Measurements from ENCODE around the gene HNRNPF.

Gene HNRNPF

DNA sequence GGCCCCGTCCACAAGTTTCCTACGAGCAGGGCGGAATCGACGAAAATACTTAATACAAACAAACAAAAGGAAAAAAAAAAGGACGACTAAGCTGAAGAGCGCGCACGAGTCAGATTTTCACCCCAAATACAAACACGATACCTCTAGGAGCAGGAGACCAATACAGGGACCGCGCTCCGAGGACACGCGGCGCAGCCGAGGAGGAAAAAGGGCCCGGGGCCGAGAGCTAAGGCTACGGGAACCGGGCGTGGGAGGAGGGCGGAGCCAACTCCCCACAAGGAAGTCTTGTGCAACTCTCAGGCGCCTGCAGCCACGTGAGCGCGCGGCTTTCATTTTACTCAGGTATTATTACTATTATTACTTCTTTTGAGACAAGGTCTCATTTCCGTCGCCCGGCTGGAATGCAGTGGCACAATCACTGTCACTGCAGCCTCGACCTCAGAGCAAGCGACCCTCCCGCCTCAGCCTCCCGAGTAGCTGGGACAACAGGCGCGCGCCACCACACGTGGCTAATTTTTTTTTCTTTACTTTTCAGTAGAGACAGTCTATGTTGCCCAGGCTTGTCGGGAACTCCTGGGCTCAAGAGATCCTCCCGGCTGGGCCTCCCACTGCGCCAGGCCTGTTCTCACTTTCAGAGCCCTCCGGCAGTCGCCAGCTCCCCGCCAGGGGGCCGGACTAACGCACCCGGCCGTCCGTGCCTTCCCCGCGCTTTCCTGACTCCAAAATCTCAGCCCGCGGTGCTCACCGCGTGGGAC is 1.2 kb downstream of the HNRNPF start (continued):
- TF ChIP-seq, protein P1, sequence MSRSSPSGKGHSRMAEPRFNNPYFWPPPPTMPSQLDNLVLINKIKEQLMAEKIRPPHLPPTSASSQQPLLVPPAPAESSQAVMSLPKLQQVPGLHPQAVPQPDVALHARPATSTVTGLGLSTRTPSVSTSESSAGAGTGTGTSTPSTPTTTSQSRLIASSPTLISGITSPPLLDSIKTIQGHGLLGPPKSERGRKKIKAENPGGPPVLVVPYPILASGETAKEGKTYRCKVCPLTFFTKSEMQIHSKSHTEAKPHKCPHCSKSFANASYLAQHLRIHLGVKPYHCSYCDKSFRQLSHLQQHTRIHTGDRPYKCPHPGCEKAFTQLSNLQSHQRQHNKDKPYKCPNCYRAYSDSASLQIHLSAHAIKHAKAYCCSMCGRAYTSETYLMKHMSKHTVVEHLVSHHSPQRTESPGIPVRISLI (tag by site-specific recombination; IDR thresholded peaks at IDR 0.05), result peak; percentile 92
- TF ChIP-seq ZNF558 (tag by site-specific recombination; IDR thresholded peaks at IDR 0.05) (no peak), SETDB1 (IDR thresholded peaks at IDR 0.05; ENCODE audit: insufficient read length, low read length) (peak; percentile 63), ZNF350 (tag by site-specific recombination; IDR thresholded peaks at IDR 0.05) (no peak), ZNF146 (tag by site-specific recombination; IDR thresholded peaks at IDR 0.05) (peak; percentile 37; the same call in 1 of the 2 replicates), ZNF132 (tag by site-specific recombination; IDR thresholded peaks at IDR 0.05; ENCODE audit: borderline replicate concordance) (no peak), ZNF660 (tag by site-specific recombination; IDR thresholded peaks at IDR 0.05) (peak; percentile 23; the same call in 1 of the 2 replicates), ZSCAN30 (tag by site-specific recombination; IDR thresholded peaks at IDR 0.05) (peak; percentile 22; the same call in 1 of the 2 replicates), GLIS2 (tag by site-specific recombination; IDR thresholded peaks at IDR 0.05) (no peak; the same call in 1 of the 2 replicates), ZNF664 (tag by site-specific recombination; IDR thresholded peaks at IDR 0.05) (peak; percentile 60; the same call in 1 of the 2 replicates), ZNF292 (tag by site-specific recombination; IDR thresholded peaks at IDR 0.05; ENCODE audit: borderline replicate concordance, low read depth) (no peak), OSR2 (tag by site-specific recombination; IDR thresholded peaks at IDR 0.05) (0 out of 2 replicates have a peak, but pooled peaks have one; percentile 24), ZBTB7A (tag by site-specific recombination; IDR thresholded peaks at IDR 0.05; ENCODE audit: low read depth) (peak; percentile 32; the same call in 1 of the 2 replicates), SP3 (tag by site-specific recombination; IDR thresholded peaks at IDR 0.05) (peak; percentile 67; the same call in 1 of the 2 replicates), ZNF600 (tag by site-specific recombination; IDR thresholded peaks at IDR 0.05) (0 out of 2 replicates have a peak, but pooled peaks have one; percentile 21), ZNF426 (tag by site-specific recombination; IDR thresholded peaks at IDR 0.05) (no peak), ZNF621 (tag by site-specific recombination; IDR thresholded peaks at IDR 0.05) (no peak), MZF1 (tag by site-specific recombination; IDR thresholded peaks at IDR 0.05; ENCODE audit: borderline replicate concordance) (no peak; the same call in 1 of the 2 replicates), BCL11B (tag by site-specific recombination; IDR thresholded peaks at IDR 0.05; ENCODE audit: low read depth) (peak; percentile 55), GFI1B (tag by site-specific recombination; IDR thresholded peaks at IDR 0.05) (no peak; the same call in 1 of the 2 replicates), TCF7L2 (IDR thresholded peaks at IDR 0.05; ENCODE audit: borderline replicate concordance, low read depth, low read length) (no peak)
- TF ChIP-seq, protein P2, sequence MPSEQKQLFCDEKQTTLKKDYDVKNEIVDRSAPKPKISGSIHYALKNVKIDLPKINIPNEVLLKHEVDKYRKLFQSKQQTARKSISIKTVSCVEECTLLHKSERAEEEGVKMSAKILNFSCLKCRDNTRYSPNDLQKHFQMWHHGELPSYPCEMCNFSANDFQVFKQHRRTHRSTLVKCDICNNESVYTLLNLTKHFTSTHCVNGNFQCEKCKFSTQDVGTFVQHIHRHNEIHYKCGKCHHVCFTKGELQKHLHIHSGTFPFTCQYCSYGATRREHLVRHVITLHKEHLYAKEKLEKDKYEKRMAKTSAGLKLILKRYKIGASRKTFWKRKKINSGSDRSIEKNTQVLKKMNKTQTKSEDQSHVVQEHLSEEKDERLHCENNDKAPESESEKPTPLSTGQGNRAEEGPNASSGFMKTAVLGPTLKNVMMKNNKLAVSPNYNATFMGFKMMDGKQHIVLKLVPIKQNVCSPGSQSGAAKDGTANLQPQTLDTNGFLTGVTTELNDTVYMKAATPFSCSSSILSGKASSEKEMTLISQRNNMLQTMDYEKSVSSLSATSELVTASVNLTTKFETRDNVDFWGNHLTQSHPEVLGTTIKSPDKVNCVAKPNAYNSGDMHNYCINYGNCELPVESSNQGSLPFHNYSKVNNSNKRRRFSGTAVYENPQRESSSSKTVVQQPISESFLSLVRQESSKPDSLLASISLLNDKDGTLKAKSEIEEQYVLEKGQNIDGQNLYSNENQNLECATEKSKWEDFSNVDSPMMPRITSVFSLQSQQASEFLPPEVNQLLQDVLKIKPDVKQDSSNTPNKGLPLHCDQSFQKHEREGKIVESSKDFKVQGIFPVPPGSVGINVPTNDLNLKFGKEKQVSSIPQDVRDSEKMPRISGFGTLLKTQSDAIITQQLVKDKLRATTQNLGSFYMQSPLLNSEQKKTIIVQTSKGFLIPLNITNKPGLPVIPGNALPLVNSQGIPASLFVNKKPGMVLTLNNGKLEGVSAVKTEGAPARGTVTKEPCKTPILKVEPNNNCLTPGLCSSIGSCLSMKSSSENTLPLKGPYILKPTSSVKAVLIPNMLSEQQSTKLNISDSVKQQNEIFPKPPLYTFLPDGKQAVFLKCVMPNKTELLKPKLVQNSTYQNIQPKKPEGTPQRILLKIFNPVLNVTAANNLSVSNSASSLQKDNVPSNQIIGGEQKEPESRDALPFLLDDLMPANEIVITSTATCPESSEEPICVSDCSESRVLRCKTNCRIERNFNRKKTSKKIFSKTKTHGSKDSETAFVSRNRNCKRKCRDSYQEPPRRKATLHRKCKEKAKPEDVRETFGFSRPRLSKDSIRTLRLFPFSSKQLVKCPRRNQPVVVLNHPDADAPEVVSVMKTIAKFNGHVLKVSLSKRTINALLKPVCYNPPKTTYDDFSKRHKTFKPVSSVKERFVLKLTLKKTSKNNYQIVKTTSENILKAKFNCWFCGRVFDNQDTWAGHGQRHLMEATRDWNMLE (tag by site-specific recombination; conservative IDR thresholded peaks at IDR 0.05; ENCODE audit: low read depth), result no peak
- TF ChIP-seq, protein P3, sequence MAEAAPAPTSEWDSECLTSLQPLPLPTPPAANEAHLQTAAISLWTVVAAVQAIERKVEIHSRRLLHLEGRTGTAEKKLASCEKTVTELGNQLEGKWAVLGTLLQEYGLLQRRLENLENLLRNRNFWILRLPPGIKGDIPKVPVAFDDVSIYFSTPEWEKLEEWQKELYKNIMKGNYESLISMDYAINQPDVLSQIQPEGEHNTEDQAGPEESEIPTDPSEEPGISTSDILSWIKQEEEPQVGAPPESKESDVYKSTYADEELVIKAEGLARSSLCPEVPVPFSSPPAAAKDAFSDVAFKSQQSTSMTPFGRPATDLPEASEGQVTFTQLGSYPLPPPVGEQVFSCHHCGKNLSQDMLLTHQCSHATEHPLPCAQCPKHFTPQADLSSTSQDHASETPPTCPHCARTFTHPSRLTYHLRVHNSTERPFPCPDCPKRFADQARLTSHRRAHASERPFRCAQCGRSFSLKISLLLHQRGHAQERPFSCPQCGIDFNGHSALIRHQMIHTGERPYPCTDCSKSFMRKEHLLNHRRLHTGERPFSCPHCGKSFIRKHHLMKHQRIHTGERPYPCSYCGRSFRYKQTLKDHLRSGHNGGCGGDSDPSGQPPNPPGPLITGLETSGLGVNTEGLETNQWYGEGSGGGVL (tag by site-specific recombination; IDR thresholded peaks at IDR 0.05), result no peak
- TF ChIP-seq, protein P4, sequence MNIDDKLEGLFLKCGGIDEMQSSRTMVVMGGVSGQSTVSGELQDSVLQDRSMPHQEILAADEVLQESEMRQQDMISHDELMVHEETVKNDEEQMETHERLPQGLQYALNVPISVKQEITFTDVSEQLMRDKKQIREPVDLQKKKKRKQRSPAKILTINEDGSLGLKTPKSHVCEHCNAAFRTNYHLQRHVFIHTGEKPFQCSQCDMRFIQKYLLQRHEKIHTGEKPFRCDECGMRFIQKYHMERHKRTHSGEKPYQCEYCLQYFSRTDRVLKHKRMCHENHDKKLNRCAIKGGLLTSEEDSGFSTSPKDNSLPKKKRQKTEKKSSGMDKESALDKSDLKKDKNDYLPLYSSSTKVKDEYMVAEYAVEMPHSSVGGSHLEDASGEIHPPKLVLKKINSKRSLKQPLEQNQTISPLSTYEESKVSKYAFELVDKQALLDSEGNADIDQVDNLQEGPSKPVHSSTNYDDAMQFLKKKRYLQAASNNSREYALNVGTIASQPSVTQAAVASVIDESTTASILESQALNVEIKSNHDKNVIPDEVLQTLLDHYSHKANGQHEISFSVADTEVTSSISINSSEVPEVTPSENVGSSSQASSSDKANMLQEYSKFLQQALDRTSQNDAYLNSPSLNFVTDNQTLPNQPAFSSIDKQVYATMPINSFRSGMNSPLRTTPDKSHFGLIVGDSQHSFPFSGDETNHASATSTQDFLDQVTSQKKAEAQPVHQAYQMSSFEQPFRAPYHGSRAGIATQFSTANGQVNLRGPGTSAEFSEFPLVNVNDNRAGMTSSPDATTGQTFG (tag by site-specific recombination; IDR thresholded peaks at IDR 0.05; ENCODE audit: borderline replicate concordance), result no peak
- TF ChIP-seq, protein P5, sequence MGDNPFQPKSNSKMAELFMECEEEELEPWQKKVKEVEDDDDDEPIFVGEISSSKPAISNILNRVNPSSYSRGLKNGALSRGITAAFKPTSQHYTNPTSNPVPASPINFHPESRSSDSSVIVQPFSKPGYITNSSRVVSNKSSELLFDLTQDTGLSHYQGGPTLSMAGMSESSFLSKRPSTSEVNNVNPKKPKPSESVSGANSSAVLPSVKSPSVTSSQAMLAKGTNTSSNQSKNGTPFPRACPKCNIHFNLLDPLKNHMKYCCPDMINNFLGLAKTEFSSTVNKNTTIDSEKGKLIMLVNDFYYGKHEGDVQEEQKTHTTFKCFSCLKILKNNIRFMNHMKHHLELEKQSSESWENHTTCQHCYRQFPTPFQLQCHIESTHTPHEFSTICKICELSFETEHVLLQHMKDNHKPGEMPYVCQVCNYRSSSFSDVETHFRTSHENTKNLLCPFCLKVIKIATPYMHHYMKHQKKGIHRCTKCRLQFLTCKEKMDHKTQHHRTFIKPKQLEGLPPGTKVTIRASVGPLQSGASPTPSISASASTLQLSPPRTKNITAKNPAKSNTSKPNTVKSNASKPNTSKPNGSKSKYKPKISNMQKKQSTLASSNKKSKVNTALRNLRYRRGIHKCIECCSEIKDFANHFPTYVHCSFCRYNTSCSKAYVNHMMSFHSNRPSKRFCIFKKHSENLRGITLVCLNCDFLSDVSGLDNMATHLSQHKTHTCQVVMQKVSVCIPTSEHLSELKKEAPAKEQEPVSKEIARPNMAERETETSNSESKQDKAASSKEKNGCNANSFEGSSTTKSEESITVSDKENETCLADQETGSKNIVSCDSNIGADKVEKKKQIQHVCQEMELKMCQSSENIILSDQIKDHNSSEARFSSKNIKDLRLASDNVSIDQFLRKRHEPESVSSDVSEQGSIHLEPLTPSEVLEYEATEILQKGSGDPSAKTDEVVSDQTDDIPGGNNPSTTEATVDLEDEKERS (tag by site-specific recombination; IDR thresholded peaks at IDR 0.05), result peak; percentile 99

All from HEK293 (cell line).